Measurements from ENCODE around the gene IKBKG.
"Not testable (repeated sequence)": the region's sequence is repeated elsewhere in the genome, so short reads cannot be mapped to it uniquely, and the experiment has no call there.

The IKBKG gene
- 10.8 to 10.9 reads per million in 2 donors for total RNA-seq

- peak; percentile 82 for DNase-seq
These were observed at the start of gene IKBKG for GRCh38 chrX:154547245-154548027. Gene IKBKG (plus strand): TSS chrX:154547620. CDS start chrX:154552003, 4,383 bp downstream.

GRCh38 chrX:154501423-154501822 is 46.0 kb upstream of the IKBKG start:
- DNase-seq: not testable (repeated sequence)

GRCh38 chrX:154502098-154502497 is 45.3 kb upstream of the IKBKG start:
- DNase-seq: no peak

GRCh38 chrX:154502989-154503388 is 44.4 kb upstream of the IKBKG start:
- no peak for DNase-seq

GRCh38 chrX:154505734-154506133 is 41.7 kb upstream of the IKBKG start:
- DNase-seq: no peak

GRCh38 chrX:154506483-154507332 is 40.7 kb upstream of the IKBKG start:
- no peak for DNase-seq

GRCh38 chrX:154507673-154508383 is 39.6 kb upstream of the IKBKG start:
- no peak for DNase-seq

- DNase-seq: no peak
These were observed 39.1 kb upstream of the IKBKG start for GRCh38 chrX:154508384-154508745.

GRCh38 chrX:154509455-154509854 is 38.0 kb upstream of the IKBKG start:
- DNase-seq: no peak

GRCh38 chrX:154511761-154512160 is 35.7 kb upstream of the IKBKG start:
- no peak for DNase-seq

- no peak for DNase-seq
These were observed 34.4 kb upstream of the IKBKG start for GRCh38 chrX:154512879-154513553.

- no peak for DNase-seq
These were observed 33.7 kb upstream of the IKBKG start for GRCh38 chrX:154513716-154514115.

- no peak for DNase-seq
These were observed 32.1 kb upstream of the IKBKG start for GRCh38 chrX:154515090-154515965.

GRCh38 chrX:154515966-154516655 is 31.3 kb upstream of the IKBKG start, which contains the start of gene FAM3A:
Gene FAM3A (minus strand): TSS chrX:154516232. CDS start chrX:154515772, 460 bp downstream.
- DNase-seq: peak; percentile 88

GRCh38 chrX:154516656-154517100 is 30.7 kb upstream of the IKBKG start:
- DNase-seq: no peak

GRCh38 chrX:154517101-154517781 is 30.2 kb upstream of the IKBKG start:
- DNase-seq: no peak

- no peak for DNase-seq
These were observed 28.0 kb upstream of the IKBKG start for GRCh38 chrX:154519389-154519788.

GRCh38 chrX:154525606-154526490 is 21.6 kb upstream of the IKBKG start:
- DNase-seq: no peak
